Measurements from ENCODE around the gene C1RL.

Gene C1RL

DNA sequence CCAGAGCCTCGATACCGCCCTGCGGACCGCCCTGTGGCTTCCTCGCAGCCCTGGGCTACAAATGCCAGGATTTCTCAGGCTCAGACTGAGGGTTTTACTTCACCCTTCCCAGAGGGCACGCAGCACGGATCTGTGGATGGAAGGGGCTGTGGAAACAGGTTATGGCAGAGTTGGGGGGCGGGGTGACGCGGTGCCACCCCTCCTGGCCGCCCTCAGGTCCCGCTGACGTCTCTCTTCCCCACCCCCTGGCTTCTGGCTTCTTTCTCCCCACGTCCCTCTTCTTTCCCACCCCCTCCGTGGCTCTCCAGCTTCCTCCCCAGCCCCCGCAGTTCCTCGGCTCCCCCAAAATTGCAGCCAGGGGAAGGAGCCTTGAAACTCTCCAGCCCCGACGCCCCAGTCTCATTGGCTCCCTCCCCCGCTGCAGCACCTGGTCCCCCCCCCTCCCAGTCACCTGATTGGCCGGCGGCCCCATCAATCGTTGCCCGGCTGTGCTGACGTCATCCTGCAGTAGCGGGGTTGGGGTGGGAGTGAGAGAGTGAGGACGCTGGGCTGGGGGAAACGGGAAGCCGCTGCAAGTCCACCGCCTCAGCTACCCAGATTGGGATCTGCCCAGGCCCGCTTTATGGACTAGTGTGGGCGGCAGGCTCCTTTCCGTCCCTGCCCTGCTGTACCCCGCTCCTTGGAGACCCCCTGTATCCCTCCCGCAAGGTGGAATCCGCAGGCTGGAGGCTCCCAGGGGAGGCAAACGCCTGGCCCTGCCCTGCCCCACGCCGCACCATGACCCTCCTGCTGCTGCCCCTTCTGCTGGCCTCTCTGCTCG, 21.1 kb upstream of the C1RL start, which contains the start of gene CLSTN3:
Gene CLSTN3, plus strand, starts transcription at position 500 of the 820 bp plus-strand sequence. Its CDS starts 278 bp downstream, at position 778.
- Mint-ChIP-seq H3K4me3 (peak within 1 kb of the TSS; percentile 96), H3K4me1 (ENCODE audit: low read depth) (peaks cover 28% of the 10 kb centered on the region)

DNA sequence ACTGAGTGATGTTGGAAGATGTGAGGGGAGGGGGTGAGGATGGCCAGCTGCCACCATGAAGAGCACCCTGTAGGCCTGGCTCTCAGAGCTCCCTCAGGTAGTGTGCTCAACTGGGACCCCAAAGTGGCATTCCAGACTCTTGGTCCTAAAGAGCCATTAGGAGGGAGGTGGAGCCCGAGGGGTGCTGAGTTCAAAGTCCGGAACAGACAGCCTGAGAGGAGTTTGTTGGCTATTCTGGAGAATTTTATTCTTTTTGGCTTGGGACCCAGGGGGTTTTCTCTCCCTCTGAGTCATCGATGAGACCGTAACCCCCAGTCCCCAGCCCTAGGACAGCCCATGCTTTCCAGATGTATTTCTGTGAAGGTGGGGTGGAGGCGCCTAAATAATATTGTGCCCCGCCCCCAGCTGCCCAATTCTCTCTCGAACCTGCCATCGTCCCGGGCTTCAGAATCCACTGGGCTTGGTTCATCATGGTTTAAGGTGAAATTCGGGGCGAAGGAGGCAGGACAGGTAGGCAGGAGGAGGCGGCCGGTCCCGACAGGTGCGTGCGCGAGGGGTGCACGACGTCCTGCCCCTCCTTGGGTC, 20.4 kb upstream of the C1RL start:
- Mint-ChIP-seq H3K36me3 (ENCODE audit: low read depth) (peaks cover 24% of the 10 kb centered on the region), H3K4me1 (ENCODE audit: low read depth) (peaks cover 28% of the 10 kb centered on the region), H3K9me3 (no peaks in the 10 kb centered on the region), H3K27ac (no peak overlapping the region), H3K27me3 (ENCODE audit: low read depth) (no peaks in the 10 kb centered on the region), H3K4me3 (peak overlapping the region; percentile 96)
- no peak for DNase-seq (ENCODE audit: low spot score)

More for the DNA sequence above, 21.1 kb upstream of the C1RL start, which contains the start of gene CLSTN3:
- peak within 1 kb of the TSS; percentile 92 for H3K27ac Mint-ChIP-seq
- peaks cover 30% of the 10 kb centered on the region for H3K36me3 Mint-ChIP-seq (ENCODE audit: low read depth)
- H3K9me3 Mint-ChIP-seq = no peaks in the 10 kb centered on the region
- peak; percentile 76 for DNase-seq (ENCODE audit: low spot score)
- H3K27me3 Mint-ChIP-seq (ENCODE audit: low read depth) = no peaks in the 10 kb centered on the region

DNA sequence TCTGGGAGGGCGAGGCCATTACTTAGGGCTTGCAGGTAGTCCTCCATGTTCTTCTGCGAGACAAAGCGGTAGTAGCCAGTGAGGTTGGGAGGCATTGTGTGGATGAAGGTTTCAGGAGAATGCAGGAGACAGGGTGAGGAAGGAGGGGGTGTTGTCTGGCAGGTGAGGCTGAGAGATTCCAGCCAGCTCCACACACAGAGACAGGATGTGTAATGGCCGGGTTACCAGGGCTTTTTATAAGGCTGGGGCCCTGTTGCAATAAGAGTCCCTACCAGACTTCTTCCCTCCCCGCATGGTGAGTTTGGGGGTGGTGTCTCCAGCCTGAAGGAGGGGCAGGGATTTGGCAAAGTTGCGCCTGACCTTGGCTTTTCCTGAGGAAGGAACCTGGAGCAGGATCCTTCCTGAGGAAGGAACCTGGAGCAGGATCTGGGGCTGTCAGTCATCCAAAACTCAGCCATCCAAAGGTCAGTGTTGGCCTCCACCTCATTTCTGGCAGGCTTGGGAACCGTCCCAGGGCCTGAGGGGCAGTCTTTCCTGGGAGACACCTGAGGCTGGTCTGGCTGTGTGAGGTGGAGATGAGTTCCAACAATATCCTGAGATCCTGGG, 19.8 kb upstream of the C1RL start, which contains the start of gene RBP5:
Gene RBP5, minus strand, starts transcription at position 209 of the 606 bp plus-strand sequence. Its CDS starts 114 bp downstream, at position 95.
- Mint-ChIP-seq H3K4me1 (ENCODE audit: low read depth) (peaks cover 28% of the 10 kb centered on the region), H3K27me3 (ENCODE audit: low read depth) (no peaks in the 10 kb centered on the region), H3K36me3 (ENCODE audit: low read depth) (peaks cover 19% of the 10 kb centered on the region), H3K4me3 (peak within 1 kb of the TSS; percentile 96), H3K9me3 (no peaks in the 10 kb centered on the region), H3K27ac (no peak within 1 kb of the TSS)
- DNase-seq (ENCODE audit: low spot score) = no peak

DNA sequence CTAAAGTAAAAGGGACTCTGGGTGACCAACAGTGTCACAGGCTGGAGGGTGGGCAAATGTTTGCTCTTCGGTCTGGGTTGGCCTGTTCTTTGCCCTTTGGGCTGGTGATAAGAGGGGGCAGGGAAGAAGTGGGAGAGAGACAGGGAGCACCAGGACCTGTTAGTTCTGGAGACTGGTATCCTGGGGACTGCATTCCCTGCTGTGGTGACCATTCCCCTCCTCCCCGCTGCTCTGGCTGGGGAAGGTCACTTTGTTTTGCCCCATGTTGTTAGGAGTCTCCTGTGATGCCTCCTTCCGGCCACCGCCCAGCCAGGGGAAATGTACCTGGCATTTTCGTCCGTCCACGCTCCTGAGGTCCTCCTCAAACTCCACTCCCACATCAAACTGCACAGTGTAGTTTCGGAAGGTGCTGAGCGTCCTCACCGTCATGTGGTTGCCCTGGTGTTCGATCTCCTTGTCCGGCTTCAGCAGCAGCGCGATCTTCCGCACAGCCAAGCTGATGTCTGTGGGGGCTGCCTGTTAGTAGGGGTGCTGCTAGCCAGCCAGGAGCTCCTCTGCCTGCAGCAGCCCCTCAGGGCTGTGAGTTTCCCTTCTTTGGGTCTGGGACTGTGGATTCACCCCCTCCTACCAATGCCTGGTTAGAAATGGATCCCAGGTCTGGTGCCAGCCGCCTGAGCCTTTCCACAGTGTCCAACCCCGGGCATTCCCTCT, 19.1 kb upstream of the C1RL start:
- Mint-ChIP-seq H3K36me3 (ENCODE audit: low read depth) (peaks cover 14% of the 10 kb centered on the region), H3K4me1 (ENCODE audit: low read depth) (peaks cover 27% of the 10 kb centered on the region), H3K27me3 (ENCODE audit: low read depth) (no peaks in the 10 kb centered on the region), H3K27ac (no peak overlapping the region), H3K4me3 (peak overlapping the region; percentile 96), H3K9me3 (no peaks in the 10 kb centered on the region)
- no peak for DNase-seq (ENCODE audit: low spot score)

DNA sequence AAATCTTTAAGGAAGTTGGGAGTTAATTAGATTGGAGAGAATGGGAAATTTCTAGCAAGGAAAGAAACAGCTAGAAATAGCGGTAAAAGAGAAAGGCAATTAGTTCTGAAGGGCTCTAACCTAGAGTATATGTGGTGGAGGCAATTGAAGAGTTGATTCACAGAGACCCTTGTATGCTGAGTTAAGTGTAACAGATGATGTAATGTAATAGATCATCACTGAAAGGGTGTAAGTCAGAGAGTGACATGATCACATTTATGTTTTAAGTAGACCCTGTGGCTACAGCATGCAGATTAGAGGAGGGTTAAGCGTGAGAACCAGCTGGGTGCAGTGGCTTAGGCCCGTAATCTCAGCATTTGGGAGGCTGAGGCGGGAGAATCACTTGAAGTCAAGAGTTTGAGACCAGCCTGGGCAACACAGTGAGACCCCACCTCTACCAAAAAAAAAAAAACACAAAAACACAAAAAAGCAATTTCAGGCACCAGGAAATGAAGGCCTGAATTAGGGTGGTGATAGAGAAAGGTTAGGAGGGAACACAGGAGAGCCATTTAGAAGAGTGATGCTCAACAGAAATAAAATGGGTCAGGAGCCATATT, 16.7 kb upstream of the C1RL start:
- H3K9me3 Mint-ChIP-seq = no peaks in the 10 kb centered on the region
- peaks cover 4% of the 10 kb centered on the region for H3K4me1 Mint-ChIP-seq (ENCODE audit: low read depth)

DNA sequence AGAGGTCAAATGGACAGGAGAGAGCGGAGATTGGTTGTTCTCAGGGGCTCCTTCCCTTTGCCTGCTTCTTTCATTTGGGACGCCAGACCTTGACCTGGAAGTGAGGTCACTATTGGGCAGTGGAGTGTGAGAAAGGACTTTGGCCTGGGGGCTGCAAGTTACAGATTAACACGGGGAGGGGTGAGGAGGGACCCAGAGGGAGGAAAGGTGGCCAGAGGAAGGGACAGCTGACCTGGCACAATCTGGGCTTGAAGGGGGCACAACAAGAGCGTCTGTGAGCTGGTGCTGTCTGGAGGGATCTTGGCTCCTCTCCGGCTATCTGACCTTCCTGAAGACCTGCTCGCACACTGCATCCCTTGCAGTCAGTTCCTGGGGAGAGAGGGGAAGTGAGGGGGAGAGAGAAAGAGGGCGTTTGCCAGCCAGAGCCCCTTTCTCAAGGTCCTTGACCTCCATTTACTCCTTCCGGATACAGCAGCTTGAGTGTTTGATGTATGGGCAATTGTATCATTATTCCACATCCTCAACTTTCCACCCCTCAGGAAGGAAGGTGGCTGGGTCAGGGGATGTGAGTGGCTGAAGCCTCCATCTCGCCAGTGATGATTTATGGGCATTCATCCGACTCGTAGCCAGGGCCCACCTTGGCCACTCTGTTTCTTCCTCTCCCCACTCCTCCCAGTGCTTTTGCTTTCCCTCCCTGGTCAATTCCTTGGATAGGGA, 14.9 kb upstream of the C1RL start:
- no peak for DNase-seq (ENCODE audit: low spot score)
- Mint-ChIP-seq H3K27ac (peak overlapping the region; percentile 56), H3K36me3 (ENCODE audit: low read depth) (peaks cover 10% of the 10 kb centered on the region), H3K9me3 (no peaks in the 10 kb centered on the region), H3K27me3 (ENCODE audit: low read depth) (no peaks in the 10 kb centered on the region), H3K4me3 (no peak overlapping the region), H3K4me1 (ENCODE audit: low read depth) (peaks cover 3% of the 10 kb centered on the region)

More for the DNA sequence above, 16.7 kb upstream of the C1RL start:
- H3K4me3 Mint-ChIP-seq = no peak overlapping the region
- peaks cover 7% of the 10 kb centered on the region for H3K36me3 Mint-ChIP-seq (ENCODE audit: low read depth)
- no peak for DNase-seq (ENCODE audit: low spot score)
- H3K27ac Mint-ChIP-seq = no peak overlapping the region
- no peaks in the 10 kb centered on the region for H3K27me3 Mint-ChIP-seq (ENCODE audit: low read depth)

DNA sequence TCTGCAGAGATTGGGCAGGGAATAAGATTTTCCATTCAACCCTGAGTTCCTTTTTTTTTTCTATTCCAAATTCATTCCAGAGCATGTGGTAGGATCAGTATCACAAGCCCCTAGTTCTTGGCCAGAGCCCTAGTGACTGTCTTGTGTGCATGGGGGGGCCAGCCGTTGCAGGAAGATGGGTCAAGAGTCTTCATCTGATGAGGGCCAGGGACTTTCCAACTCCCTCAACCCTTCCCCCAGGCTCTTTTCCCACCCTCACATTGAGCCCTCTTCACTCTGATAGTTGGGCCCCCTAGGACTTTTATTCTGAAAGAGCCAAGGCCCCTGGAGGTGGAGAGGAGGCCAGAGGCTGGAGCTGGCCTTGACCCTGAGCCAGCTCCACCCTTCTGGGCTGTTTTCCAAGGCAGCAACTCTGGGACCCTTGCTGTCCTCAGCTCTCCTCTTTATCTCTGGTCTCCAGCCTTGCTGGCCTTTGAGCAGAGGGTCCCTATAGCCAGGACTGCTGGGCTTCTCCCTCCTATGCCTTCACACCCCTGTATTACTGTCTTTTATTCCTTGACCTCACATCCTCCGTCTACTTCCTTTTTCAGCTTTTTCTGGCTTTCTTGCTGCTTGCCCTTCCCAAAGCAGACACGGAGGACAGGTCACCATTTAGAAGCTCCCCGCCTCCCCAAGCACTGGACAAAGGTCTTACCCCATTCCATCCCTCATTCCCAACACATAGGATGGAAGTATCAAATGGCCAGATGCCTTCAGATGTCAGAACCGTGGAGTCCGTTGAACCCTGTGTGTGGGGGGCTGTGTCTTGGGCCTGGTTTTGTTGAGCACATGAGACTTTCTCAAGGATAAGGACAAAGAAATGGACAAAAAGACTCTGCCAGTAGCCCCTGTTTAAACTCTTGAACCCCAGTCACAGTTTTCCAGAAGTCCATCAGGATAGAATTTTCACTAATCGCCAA, 14.1 kb upstream of the C1RL start:
- Mint-ChIP-seq H3K27me3 (ENCODE audit: low read depth) (no peaks in the 10 kb centered on the region), H3K9me3 (no peaks in the 10 kb centered on the region), H3K27ac (no peak overlapping the region), H3K4me3 (no peak overlapping the region), H3K4me1 (ENCODE audit: low read depth) (peaks cover 2% of the 10 kb centered on the region), H3K36me3 (ENCODE audit: low read depth) (peaks cover 18% of the 10 kb centered on the region)
- no peak for DNase-seq (ENCODE audit: low spot score)

DNA sequence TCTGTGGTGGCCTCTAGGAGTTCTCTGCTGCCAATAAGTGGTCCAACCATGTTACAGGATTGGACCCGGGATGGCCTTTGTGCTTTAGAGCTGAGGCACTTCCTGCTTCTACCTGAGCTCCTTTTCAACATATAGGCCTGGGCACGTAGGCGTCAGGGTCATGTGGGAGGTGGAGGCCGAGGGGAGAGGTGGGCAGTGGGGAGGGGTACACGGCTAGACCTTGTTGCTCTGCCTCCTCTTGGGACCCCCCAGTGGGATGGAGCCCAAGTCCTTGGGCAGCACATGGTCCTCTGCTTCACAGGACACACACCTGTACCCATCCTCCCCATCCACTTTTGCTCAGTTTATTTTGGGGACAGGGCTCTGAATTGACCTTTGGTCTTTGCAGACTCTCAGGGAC, 12.3 kb upstream of the C1RL start:
- Mint-ChIP-seq H3K36me3 (ENCODE audit: low read depth) (peaks cover 24% of the 10 kb centered on the region), H3K4me3 (no peak overlapping the region), H3K27ac (no peak overlapping the region), H3K4me1 (ENCODE audit: low read depth) (peaks cover 2% of the 10 kb centered on the region), H3K27me3 (ENCODE audit: low read depth) (no peaks in the 10 kb centered on the region), H3K9me3 (no peaks in the 10 kb centered on the region)
- DNase-seq (ENCODE audit: low spot score) = no peak

DNA sequence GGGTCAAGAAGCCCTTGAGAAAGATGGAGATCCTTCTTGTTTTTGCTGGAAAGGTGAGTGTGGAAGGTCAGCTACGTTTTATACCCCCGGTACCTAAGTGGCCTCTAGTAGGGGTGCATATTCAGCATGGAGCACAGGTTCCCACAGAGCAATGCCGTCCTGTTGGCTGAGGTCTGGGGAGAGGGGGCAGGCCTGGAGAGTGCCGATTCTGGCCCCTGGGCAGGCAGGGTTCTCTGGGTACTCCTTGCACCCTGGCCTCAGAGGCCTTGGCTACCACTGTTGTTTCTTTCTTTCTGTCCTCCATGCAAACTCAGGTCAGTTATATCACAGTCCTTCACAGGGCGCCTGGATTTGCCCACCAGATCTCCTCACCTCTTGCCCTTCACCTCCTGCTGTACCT, 11.2 kb upstream of the C1RL start:
- peaks cover 2% of the 10 kb centered on the region for H3K4me1 Mint-ChIP-seq (ENCODE audit: low read depth)
- H3K4me3 Mint-ChIP-seq = no peak overlapping the region
- H3K36me3 Mint-ChIP-seq (ENCODE audit: low read depth) = peaks cover 32% of the 10 kb centered on the region
- H3K27ac Mint-ChIP-seq = no peak overlapping the region
- no peaks in the 10 kb centered on the region for H3K9me3 Mint-ChIP-seq
- DNase-seq (ENCODE audit: low spot score) = no peak
- no peaks in the 10 kb centered on the region for H3K27me3 Mint-ChIP-seq (ENCODE audit: low read depth)

DNA sequence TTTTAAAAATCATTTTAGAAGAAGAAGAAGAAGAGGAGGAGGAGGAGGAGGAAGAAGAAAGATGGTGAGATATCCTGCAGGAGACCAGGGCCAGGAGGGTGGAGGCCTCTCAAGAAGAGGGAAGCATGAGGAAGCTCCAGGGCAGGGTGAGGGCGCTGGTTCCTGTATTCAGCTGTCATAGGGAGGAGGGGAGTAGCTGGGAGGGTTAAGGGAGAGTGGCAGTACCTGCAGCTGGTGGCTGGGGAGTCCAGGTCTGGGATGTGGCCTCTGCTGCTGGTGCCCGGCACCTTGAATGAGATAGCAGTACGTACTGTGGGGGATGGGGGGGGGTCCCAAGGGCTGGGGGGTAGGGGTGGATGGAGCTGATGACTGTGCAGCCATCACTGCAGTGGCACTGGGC, 9.9 kb upstream of the C1RL start:
- Mint-ChIP-seq H3K4me3 (no peak overlapping the region), H3K4me1 (ENCODE audit: low read depth) (peaks cover 2% of the 10 kb centered on the region), H3K27ac (no peak overlapping the region)

DNA sequence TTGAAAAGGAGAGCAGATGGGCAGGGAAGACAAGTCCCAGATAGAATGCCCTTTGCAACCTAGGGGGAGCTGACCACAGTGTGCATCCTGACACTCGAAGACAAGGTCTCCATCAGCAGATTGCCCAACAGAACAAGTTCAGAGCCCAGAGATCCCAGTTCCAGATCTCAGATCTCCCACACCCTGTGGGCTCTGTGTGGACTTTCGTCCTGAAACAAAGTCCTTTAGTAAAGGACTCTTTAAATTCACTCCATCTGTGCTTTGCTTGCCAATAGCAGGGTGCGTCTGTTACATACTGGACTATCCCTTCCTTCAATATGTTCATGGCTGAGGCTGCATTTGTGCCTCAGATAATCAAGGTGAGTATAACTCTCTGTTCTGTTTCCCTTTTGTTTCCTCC, 8.7 kb upstream of the C1RL start:
- Mint-ChIP-seq H3K36me3 (ENCODE audit: low read depth) (peaks cover 40% of the 10 kb centered on the region), H3K27ac (no peak overlapping the region), H3K4me1 (ENCODE audit: low read depth) (peaks cover 7% of the 10 kb centered on the region), H3K4me3 (no peak overlapping the region), H3K27me3 (ENCODE audit: low read depth) (no peaks in the 10 kb centered on the region), H3K9me3 (no peaks in the 10 kb centered on the region)
- no peak for DNase-seq (ENCODE audit: low spot score)

More for the DNA sequence above, 9.9 kb upstream of the C1RL start:
- Mint-ChIP-seq H3K27me3 (ENCODE audit: low read depth) (no peaks in the 10 kb centered on the region), H3K36me3 (ENCODE audit: low read depth) (peaks cover 37% of the 10 kb centered on the region), H3K9me3 (no peaks in the 10 kb centered on the region)
- DNase-seq (ENCODE audit: low spot score) = no peak

DNA sequence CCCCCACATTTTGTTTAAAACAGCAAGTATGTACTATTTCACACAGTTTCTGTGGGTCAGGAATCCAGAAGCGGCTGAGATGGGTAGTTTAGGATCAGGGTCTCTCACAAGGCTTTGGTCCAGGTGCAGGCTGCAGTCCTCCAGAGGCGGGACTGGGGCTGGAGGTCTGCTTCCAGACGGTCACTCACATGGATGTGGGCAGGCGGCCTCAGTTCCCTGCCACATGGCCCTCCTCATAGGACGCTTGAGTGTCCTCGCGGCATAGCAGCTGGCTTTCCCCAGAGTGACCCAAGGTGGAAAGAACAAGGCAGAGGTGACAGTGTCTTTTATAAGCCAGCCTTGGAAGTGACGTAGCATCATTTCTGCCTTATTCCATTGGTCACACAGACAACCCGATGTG, 7.9 kb upstream of the C1RL start:
- H3K27me3 Mint-ChIP-seq (ENCODE audit: low read depth) = no peaks in the 10 kb centered on the region
- H3K9me3 Mint-ChIP-seq = no peaks in the 10 kb centered on the region
- H3K4me3 Mint-ChIP-seq = no peak overlapping the region
- no peak overlapping the region for H3K27ac Mint-ChIP-seq
- H3K4me1 Mint-ChIP-seq (ENCODE audit: low read depth) = peaks cover 7% of the 10 kb centered on the region
- peaks cover 40% of the 10 kb centered on the region for H3K36me3 Mint-ChIP-seq (ENCODE audit: low read depth)
- DNase-seq (ENCODE audit: low spot score) = no peak

All from T-helper 2 cell treated with Interferon-gamma antibody and Interleukin-4, amounts not matched to agents 5 μg/mL and 100 μg/mL, for 36 hours (primary cell).